GM23338 (cell line): ENCODE data around the gene ERCC6L. TPM values are rescaled to one million over a fixed set of nuclear protein-coding genes. Genes with fewer than 3 reads are reported as not detected.

Source experiments
- ATAC-seq: fragments of 200-7000 bp; cut with Tn5 transposase; 3 replicates; pipeline ENCODE4 v1.9.1; 2020
- DNase-seq: peaks from one replicate; pipeline ENCODE4 v3.0.0-alpha.2; 2015; ENCODE audit warnings: low spot score
- H2AFZ ChIP-seq: fragments of 200-600 bp; sonication (generic); 2 replicates; pipeline ENCODE4 v1.8.0; 2016; ENCODE audit warnings: antibody characterized with exemption, mild to moderate bottlenecking, moderate library complexity
- H3F3A ChIP-seq: fragments of 200-600 bp; sonication (generic); replicated peaks from 2 replicates; pipeline ENCODE4 v1.8.0; 2017; ENCODE audit warnings: antibody characterized with exemption, mixed run types, low read depth
- H3K27ac ChIP-seq: fragments of 200-600 bp; sonication (generic); 2 replicates; pipeline ENCODE4 v1.6.1; 2016; ENCODE audit warnings: low read depth
- H3K27me3 ChIP-seq: fragments of 200-600 bp; sonication (generic); 2 replicates; pipeline ENCODE4 v1.8.0; 2016; ENCODE audit warnings: mild to moderate bottlenecking, mixed run types, moderate library complexity; ENCODE audit not compliant: insufficient read depth
- H3K36me3 ChIP-seq: fragments of 200-600 bp; sonication (generic); 2 replicates; pipeline ENCODE4 v1.8.0; 2016; ENCODE audit warnings: mild to moderate bottlenecking; ENCODE audit not compliant: insufficient read depth
- H3K4me1 ChIP-seq: fragments of 200-600 bp; sonication (generic); 2 replicates; pipeline ENCODE4 v1.8.0; 2016; ENCODE audit warnings: mild to moderate bottlenecking, moderate library complexity; ENCODE audit not compliant: insufficient read depth
- H3K4me2 ChIP-seq: fragments of 200-600 bp; sonication (generic); 2 replicates; pipeline ENCODE4 v1.7.1; 2017; ENCODE audit warnings: mixed run types
- H3K4me3 ChIP-seq: fragments of 200-600 bp; sonication (generic); 2 replicates; pipeline ENCODE4 v1.6.1; 2016; ENCODE audit warnings: mixed run types
- H3K79me2 ChIP-seq: fragments of 200-600 bp; sonication (generic); replicated peaks from 2 replicates; pipeline ENCODE4 v1.8.0; 2017; ENCODE audit warnings: mild to moderate bottlenecking; ENCODE audit not compliant: insufficient read depth
- H3K9me2 ChIP-seq: fragments of 200-600 bp; sonication (generic); 2 replicates; pipeline ENCODE4 v1.8.0; 2017; ENCODE audit not compliant: insufficient read depth
- H4K20me1 ChIP-seq: fragments of 200-600 bp; sonication (generic); replicated peaks from 2 replicates; pipeline ENCODE4 v1.8.0; 2017; ENCODE audit warnings: mild to moderate bottlenecking; ENCODE audit not compliant: insufficient read depth
- H3K27ac Mint-ChIP-seq: 2 replicates; pipeline ENCODE4 v1.8.0; 2020; ENCODE audit warnings: inconsistent platforms, mild to moderate bottlenecking, moderate library complexity, mixed read lengths
- H3K27me3 Mint-ChIP-seq: 3 replicates; pipeline ENCODE4 v1.8.0; 2022; ENCODE audit warnings: low read depth, mild to moderate bottlenecking, moderate library complexity, mixed read lengths, inconsistent platforms; ENCODE audit not compliant: insufficient read depth, poor library complexity
- H3K36me3 Mint-ChIP-seq: 3 replicates; pipeline ENCODE4 v1.8.0; 2021; ENCODE audit warnings: low read depth, mild to moderate bottlenecking, inconsistent platforms, moderate library complexity, mixed read lengths
- H3K4me1 Mint-ChIP-seq: 3 replicates; pipeline ENCODE4 v1.8.0; 2020; ENCODE audit warnings: mild to moderate bottlenecking, inconsistent platforms, mixed read lengths
- H3K4me3 Mint-ChIP-seq: 3 replicates; pipeline ENCODE4 v1.8.0; 2021; ENCODE audit warnings: moderate library complexity, mild to moderate bottlenecking, inconsistent platforms, mixed read lengths
- H3K9me3 Mint-ChIP-seq: 3 replicates; pipeline ENCODE4 v1.8.0; 2020; ENCODE audit warnings: moderate library complexity, mild to moderate bottlenecking, inconsistent platforms, mixed read lengths
- CREB1 ChIP-seq: fragments of 250-450 bp; sonication (Bioruptor Pico); IDR thresholded peaks from 2 replicates; pipeline ENCODE4 v1.5.0; 2020; ENCODE audit warnings: low read depth, mild to moderate bottlenecking, moderate library complexity
- EZH2 ChIP-seq: fragments of 200-600 bp; sonication (generic); IDR thresholded peaks from one replicate; pipeline ENCODE4 v1.8.0; 2017; ENCODE audit warnings: antibody characterized with exemption, mild to moderate bottlenecking, low read depth; ENCODE audit not compliant: unreplicated experiment
- EZH2phosphoT487 ChIP-seq: fragments of 200-600 bp; sonication (generic); IDR thresholded peaks from one replicate; pipeline ENCODE4 v1.8.1; 2018; ENCODE audit warnings: antibody characterized with exemption; ENCODE audit not compliant: unreplicated experiment
- JUNB ChIP-seq: IDR thresholded peaks from one replicate; pipeline ENCODE4 v1.6.1; 2016; ENCODE audit warnings: antibody characterized with exemption; ENCODE audit not compliant: unreplicated experiment
- NANOG ChIP-seq: IDR thresholded peaks from 2 replicates; pipeline ENCODE4 v1.6.1; 2016; ENCODE audit warnings: antibody characterized with exemption, borderline replicate concordance
- POLR2AphosphoS5 ChIP-seq: IDR thresholded peaks from 2 replicates; pipeline ENCODE4 v1.6.1; 2016; ENCODE audit warnings: antibody characterized with exemption, low read depth
- STAT1 ChIP-seq: IDR thresholded peaks from one replicate; pipeline ENCODE4 v1.6.1; 2016; ENCODE audit warnings: antibody characterized with exemption; ENCODE audit not compliant: unreplicated experiment
- ZNF114 ChIP-seq: fragments of 250-450 bp; sonication (Bioruptor Pico); IDR thresholded peaks from 2 replicates; pipeline ENCODE4 v1.5.0; 2020; ENCODE audit warnings: mild to moderate bottlenecking, moderate library complexity
- ZNF331 ChIP-seq: fragments of 250-450 bp; sonication (Bioruptor Pico); IDR thresholded peaks from 2 replicates; pipeline ENCODE4 v1.5.0; 2020; ENCODE audit warnings: low read depth, mild to moderate bottlenecking, moderate library complexity
- polyA plus RNA-seq: library from polyadenylated mRNA; unstranded; fragments of >200 nt; fragmentation: Nextera tagmentation; extraction: Ambion mirVana; gene quantifications from 2 replicates; pipeline ENCODE4 v1.2.1, GENCODE V29; 2016
- total RNA-seq: library from RNA; depleted of rRNA; stranded (reverse); fragments of >200 nt; shearing (Covaris generic); gene quantifications from 2 replicates; pipeline ENCODE4 v1.2.3, GENCODE V29; 2014
- TF ChIP-seq, protein P1 (sequence below), 2 experiments: fragments of 200-600 bp in 1 of 2; sonication (generic) in 1 of 2; conservative IDR thresholded peaks; 2 replicates each; pipeline versions ENCODE4 v1.5.1 to v1.6.1; 2016 to 2017; ENCODE audit warnings: antibody characterized with exemption in 2 of 2, low read depth in 2 of 2, mild to moderate bottlenecking in 2 of 2, moderate library complexity in 1 of 2
- TF ChIP-seq, protein P2 (sequence below): fragments of 250-450 bp; sonication (Bioruptor Pico); IDR thresholded peaks from 2 replicates; pipeline ENCODE4 v1.5.0; 2020; ENCODE audit warnings: mild to moderate bottlenecking, moderate library complexity
- TF ChIP-seq, protein P3 (sequence below): IDR thresholded peaks from 2 replicates; pipeline ENCODE4 v1.6.1; 2016; ENCODE audit warnings: antibody characterized with exemption
- TF ChIP-seq, protein P4 (sequence below): IDR thresholded peaks from one replicate; pipeline ENCODE4 v1.6.1; 2018; ENCODE audit warnings: antibody characterized with exemption; ENCODE audit not compliant: unreplicated experiment

The ERCC6L gene
- total and polyA plus RNA-seq, 2 experiments from 2014 or later, result 11.3 to 23.1 TPM

DNA sequence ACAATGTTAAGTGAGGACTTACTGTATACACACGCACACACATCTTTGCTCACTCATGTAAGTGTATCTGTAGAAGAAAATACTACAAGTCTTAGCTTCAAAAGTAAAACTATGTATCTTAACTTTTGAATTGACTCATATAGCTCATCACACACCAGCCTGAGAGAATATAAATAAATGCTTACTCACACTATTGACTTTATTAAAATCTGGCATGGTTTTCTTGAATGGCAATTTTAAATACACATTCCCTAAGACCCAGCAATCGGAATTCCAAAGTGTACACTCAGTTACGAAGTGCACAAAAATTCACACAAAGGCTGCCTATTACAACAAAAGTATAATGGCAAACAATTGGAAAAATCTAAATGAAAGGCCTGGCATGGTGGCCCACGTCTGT is 2.0 kb downstream of the ERCC6L start:
- Histone ChIP-seq H2AFZ (no peak overlapping the region), H3K9me2 (no peaks in the 10 kb centered on the region), H3K27ac (no peak overlapping the region), H3K36me3 (no peaks in the 10 kb centered on the region; the same call in 1 of the 2 replicates), H3K4me3 (no peak overlapping the region), H3K27me3 (no peaks in the 10 kb centered on the region), H3F3A (no peaks in the 10 kb centered on the region), H3K4me1 (no peaks in the 10 kb centered on the region), H4K20me1 (no peaks in the 10 kb centered on the region), H3K4me2 (no peak overlapping the region), H3K79me2 (peaks cover 49% of the 10 kb centered on the region)
- Mint-ChIP-seq H3K27ac (no peak overlapping the region), H3K36me3 (peaks cover 31% of the 10 kb centered on the region), H3K9me3 (peaks cover 10% of the 10 kb centered on the region; the same call in 2 of the 3 replicates), H3K4me3 (0 out of 3 replicates have a peak overlapping the region, but pooled peaks have one; percentile 33), H3K4me1 (peaks cover 6% of the 10 kb centered on the region; the same call in 2 of the 3 replicates), H3K27me3 (peaks cover 6% of the 10 kb centered on the region)
- DNase-seq (no peak), ATAC-seq (no peak)
- no peak for TF ChIP-seq ZNF114
- TF ChIP-seq, protein P1, sequence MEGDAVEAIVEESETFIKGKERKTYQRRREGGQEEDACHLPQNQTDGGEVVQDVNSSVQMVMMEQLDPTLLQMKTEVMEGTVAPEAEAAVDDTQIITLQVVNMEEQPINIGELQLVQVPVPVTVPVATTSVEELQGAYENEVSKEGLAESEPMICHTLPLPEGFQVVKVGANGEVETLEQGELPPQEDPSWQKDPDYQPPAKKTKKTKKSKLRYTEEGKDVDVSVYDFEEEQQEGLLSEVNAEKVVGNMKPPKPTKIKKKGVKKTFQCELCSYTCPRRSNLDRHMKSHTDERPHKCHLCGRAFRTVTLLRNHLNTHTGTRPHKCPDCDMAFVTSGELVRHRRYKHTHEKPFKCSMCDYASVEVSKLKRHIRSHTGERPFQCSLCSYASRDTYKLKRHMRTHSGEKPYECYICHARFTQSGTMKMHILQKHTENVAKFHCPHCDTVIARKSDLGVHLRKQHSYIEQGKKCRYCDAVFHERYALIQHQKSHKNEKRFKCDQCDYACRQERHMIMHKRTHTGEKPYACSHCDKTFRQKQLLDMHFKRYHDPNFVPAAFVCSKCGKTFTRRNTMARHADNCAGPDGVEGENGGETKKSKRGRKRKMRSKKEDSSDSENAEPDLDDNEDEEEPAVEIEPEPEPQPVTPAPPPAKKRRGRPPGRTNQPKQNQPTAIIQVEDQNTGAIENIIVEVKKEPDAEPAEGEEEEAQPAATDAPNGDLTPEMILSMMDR (conservative IDR thresholded peaks at IDR 0.05; ENCODE audit: low read depth in 2 of 2), result no peak
- no peak for TF ChIP-seq ZNF331 (CRISPR knock-in tag)
- no peak for TF ChIP-seq JUNB
- TF ChIP-seq EZH2, result no peak
- no peak for TF ChIP-seq EZH2phosphoT487
- no peak for TF ChIP-seq POLR2AphosphoS5
- TF ChIP-seq, protein P2, sequence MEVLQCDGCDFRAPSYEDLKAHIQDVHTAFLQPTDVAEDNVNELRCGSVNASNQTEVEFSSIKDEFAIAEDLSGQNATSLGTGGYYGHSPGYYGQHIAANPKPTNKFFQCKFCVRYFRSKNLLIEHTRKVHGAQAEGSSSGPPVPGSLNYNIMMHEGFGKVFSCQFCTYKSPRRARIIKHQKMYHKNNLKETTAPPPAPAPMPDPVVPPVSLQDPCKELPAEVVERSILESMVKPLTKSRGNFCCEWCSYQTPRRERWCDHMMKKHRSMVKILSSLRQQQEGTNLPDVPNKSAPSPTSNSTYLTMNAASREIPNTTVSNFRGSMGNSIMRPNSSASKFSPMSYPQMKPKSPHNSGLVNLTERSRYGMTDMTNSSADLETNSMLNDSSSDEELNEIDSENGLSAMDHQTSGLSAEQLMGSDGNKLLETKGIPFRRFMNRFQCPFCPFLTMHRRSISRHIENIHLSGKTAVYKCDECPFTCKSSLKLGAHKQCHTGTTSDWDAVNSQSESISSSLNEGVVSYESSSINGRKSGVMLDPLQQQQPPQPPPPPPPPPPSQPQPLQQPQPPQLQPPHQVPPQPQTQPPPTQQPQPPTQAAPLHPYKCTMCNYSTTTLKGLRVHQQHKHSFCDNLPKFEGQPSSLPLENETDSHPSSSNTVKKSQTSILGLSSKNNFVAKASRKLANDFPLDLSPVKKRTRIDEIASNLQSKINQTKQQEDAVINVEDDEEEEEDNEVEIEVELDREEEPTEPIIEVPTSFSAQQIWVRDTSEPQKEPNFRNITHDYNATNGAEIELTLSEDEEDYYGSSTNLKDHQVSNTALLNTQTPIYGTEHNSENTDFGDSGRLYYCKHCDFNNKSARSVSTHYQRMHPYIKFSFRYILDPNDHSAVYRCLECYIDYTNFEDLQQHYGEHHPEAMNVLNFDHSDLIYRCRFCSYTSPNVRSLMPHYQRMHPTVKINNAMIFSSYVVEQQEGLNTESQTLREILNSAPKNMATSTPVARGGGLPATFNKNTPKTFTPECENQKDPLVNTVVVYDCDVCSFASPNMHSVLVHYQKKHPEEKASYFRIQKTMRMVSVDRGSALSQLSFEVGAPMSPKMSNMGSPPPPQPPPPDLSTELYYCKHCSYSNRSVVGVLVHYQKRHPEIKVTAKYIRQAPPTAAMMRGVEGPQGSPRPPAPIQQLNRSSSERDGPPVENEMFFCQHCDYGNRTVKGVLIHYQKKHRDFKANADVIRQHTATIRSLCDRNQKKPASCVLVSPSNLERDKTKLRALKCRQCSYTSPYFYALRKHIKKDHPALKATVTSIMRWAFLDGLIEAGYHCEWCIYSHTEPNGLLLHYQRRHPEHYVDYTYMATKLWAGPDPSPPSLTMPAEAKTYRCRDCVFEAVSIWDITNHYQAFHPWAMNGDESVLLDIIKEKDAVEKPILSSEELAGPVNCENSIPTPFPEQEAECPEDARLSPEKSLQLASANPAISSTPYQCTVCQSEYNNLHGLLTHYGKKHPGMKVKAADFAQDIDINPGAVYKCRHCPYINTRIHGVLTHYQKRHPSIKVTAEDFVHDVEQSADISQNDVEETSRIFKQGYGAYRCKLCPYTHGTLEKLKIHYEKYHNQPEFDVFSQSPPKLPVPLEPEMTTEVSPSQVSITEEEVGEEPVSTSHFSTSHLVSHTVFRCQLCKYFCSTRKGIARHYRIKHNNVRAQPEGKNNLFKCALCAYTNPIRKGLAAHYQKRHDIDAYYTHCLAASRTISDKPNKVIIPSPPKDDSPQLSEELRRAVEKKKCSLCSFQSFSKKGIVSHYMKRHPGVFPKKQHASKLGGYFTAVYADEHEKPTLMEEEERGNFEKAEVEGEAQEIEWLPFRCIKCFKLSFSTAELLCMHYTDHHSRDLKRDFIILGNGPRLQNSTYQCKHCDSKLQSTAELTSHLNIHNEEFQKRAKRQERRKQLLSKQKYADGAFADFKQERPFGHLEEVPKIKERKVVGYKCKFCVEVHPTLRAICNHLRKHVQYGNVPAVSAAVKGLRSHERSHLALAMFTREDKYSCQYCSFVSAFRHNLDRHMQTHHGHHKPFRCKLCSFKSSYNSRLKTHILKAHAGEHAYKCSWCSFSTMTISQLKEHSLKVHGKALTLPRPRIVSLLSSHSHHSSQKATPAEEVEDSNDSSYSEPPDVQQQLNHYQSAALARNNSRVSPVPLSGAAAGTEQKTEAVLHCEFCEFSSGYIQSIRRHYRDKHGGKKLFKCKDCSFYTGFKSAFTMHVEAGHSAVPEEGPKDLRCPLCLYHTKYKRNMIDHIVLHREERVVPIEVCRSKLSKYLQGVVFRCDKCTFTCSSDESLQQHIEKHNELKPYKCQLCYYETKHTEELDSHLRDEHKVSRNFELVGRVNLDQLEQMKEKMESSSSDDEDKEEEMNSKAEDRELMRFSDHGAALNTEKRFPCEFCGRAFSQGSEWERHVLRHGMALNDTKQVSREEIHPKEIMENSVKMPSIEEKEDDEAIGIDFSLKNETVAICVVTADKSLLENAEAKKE (CRISPR knock-in tag), result no peak
- TF ChIP-seq, protein P3, sequence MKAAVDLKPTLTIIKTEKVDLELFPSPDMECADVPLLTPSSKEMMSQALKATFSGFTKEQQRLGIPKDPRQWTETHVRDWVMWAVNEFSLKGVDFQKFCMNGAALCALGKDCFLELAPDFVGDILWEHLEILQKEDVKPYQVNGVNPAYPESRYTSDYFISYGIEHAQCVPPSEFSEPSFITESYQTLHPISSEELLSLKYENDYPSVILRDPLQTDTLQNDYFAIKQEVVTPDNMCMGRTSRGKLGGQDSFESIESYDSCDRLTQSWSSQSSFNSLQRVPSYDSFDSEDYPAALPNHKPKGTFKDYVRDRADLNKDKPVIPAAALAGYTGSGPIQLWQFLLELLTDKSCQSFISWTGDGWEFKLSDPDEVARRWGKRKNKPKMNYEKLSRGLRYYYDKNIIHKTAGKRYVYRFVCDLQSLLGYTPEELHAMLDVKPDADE, result no peak
- TF ChIP-seq, protein P4, sequence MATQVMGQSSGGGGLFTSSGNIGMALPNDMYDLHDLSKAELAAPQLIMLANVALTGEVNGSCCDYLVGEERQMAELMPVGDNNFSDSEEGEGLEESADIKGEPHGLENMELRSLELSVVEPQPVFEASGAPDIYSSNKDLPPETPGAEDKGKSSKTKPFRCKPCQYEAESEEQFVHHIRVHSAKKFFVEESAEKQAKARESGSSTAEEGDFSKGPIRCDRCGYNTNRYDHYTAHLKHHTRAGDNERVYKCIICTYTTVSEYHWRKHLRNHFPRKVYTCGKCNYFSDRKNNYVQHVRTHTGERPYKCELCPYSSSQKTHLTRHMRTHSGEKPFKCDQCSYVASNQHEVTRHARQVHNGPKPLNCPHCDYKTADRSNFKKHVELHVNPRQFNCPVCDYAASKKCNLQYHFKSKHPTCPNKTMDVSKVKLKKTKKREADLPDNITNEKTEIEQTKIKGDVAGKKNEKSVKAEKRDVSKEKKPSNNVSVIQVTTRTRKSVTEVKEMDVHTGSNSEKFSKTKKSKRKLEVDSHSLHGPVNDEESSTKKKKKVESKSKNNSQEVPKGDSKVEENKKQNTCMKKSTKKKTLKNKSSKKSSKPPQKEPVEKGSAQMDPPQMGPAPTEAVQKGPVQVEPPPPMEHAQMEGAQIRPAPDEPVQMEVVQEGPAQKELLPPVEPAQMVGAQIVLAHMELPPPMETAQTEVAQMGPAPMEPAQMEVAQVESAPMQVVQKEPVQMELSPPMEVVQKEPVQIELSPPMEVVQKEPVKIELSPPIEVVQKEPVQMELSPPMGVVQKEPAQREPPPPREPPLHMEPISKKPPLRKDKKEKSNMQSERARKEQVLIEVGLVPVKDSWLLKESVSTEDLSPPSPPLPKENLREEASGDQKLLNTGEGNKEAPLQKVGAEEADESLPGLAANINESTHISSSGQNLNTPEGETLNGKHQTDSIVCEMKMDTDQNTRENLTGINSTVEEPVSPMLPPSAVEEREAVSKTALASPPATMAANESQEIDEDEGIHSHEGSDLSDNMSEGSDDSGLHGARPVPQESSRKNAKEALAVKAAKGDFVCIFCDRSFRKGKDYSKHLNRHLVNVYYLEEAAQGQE, result no peak
- TF ChIP-seq NANOG, result no peak
- TF ChIP-seq CREB1 (CRISPR knock-in tag), result no peak
- no peak for TF ChIP-seq STAT1
